K562 (cell line): ENCODE data around the gene SLAMF6. TPM values are rescaled to one million over a fixed set of nuclear protein-coding genes. Genes with fewer than 3 reads are reported as not detected.

Source experiments
- ATAC-seq: fragments of 200-7000 bp; cut with Tn5 transposase; 3 replicates; pipeline ENCODE4 v1.9.1; 2020; ENCODE audit warnings: moderate library complexity
- BruUV-seq: library from RNA; stranded (reverse); fragments of 400-500 nt; replicated peaks from 2 replicates; lab custom pipeline; 2021; lab: Mats Ljungman, UMichigan
- CTCF ChIA-PET: fragments of 300-600 bp; formaldehyde crosslinking; extraction: SDS; loops from one replicate; lab custom pipeline; 2021; ENCODE audit warnings: low intra/inter-chr PET ratio; lab: Yijun Ruan, JAX
- POLR2A ChIA-PET: fragments of 300-600, 350-650 bp; sonication (Branson Sonifier 250); formaldehyde crosslinking; extraction: SDS; loops from one replicate; lab custom pipeline; 2021; ENCODE audit warnings: antibody characterized with exemption, inconsistent platforms; lab: Yijun Ruan, JAX
- DNase-seq, 4 experiments: peaks; one replicate each; pipeline versions ENCODE4 v3.0.0 to v3.0.0-alpha.2; 2011 to 2018; ENCODE audit warnings: low spot score in 3 of 4, mixed read lengths in 3 of 4; ENCODE audit errors: extremely low read depth in 1 of 4
- FAIRE-seq: peaks from 2 replicates; lab custom pipeline; 2011; peaks lifted over from hg19 to GRCh38; lab: Jason Lieb, UNC
- H2AFZ ChIP-seq: 2 replicates; pipeline ENCODE4 v1.6.0; 2011; ENCODE audit warnings: low read depth, low read length, control low read depth, inconsistent platforms
- H3K27ac ChIP-seq: fragments of 200-600 bp; 3 replicates; pipeline ENCODE4 v1.8.0; 2011; ENCODE audit warnings: low read depth, mild to moderate bottlenecking, control low read depth, inconsistent platforms, low read length, moderate library complexity, mixed read lengths; ENCODE audit errors: extremely low read depth
- H3K27me3 ChIP-seq, 2 experiments: fragments of 300-600 bp in 1 of 2; 2 replicates in 1 of 2; 3 replicates in 1 of 2; pipeline versions ENCODE4 v1.6.0 to v1.8.0; 2011; ENCODE audit warnings: inconsistent platforms in 2 of 2, low read length in 2 of 2, mild to moderate bottlenecking in 1 of 2, mixed read lengths in 1 of 2, moderate library complexity in 1 of 2; ENCODE audit not compliant: control insufficient read depth in 2 of 2, insufficient read depth in 2 of 2
- H3K36me3 ChIP-seq: fragments of 300-600 bp; 3 replicates; pipeline ENCODE4 v1.8.0; 2011; ENCODE audit warnings: mild to moderate bottlenecking, low read length, inconsistent platforms; ENCODE audit not compliant: control insufficient read depth, insufficient read depth
- H3K4me1 ChIP-seq, 2 experiments: fragments of 200-600 bp in 1 of 2; replicated peaks in 1 of 2; 2 replicates in 1 of 2; 3 replicates in 1 of 2; pipeline versions ENCODE4 v1.5.1 to v1.8.0; 2011; ENCODE audit warnings: inconsistent platforms in 2 of 2, low read length in 2 of 2, mild to moderate bottlenecking in 1 of 2, mixed read lengths in 1 of 2, moderate library complexity in 1 of 2; ENCODE audit not compliant: control insufficient read depth in 2 of 2, insufficient read depth in 2 of 2
- H3K4me2 ChIP-seq: 2 replicates; pipeline ENCODE4 v1.6.1; 2011; ENCODE audit warnings: low read length, control low read depth, inconsistent platforms, mixed read lengths; ENCODE audit not compliant: insufficient read depth
- H3K4me3 ChIP-seq: fragments of 200-600 bp; sonication (generic), shearing (Covaris generic); 2 replicates; pipeline ENCODE4 v1.5.1; 2016; ENCODE audit warnings: control low read depth, inconsistent platforms
- H3K79me2 ChIP-seq: fragments of 200-600 bp; 3 replicates; pipeline ENCODE4 v1.8.0; 2011; ENCODE audit warnings: low read length, inconsistent platforms; ENCODE audit not compliant: control insufficient read depth, insufficient read depth
- H3K9ac ChIP-seq, 2 experiments: 2 replicates each; pipeline versions ENCODE4 v1.6.0 to v1.6.1; 2011; ENCODE audit warnings: low read depth in 2 of 2, low read length in 2 of 2, control low read depth in 1 of 2, inconsistent platforms in 1 of 2, mild to moderate bottlenecking in 1 of 2, mixed read lengths in 1 of 2; ENCODE audit not compliant: insufficient read depth in 1 of 2
- H3K9me1 ChIP-seq: one replicate; pipeline ENCODE4 v1.6.0; 2011; ENCODE audit warnings: inconsistent platforms, mild to moderate bottlenecking, low read length, moderate library complexity; ENCODE audit not compliant: control insufficient read depth, insufficient read depth
- H3K9me3 ChIP-seq: replicated peaks from 2 replicates; pipeline ENCODE4 v1.5.1; 2011; ENCODE audit warnings: low read depth, low read length, inconsistent platforms; ENCODE audit not compliant: control insufficient read depth, insufficient read depth
- H4K20me1 ChIP-seq: replicated peaks from 2 replicates; pipeline ENCODE4 v1.6.1; 2011; ENCODE audit warnings: low read length, inconsistent platforms, mixed read lengths; ENCODE audit not compliant: control insufficient read depth, insufficient read depth
- CTBP1 ChIP-seq: fragments of 450-650 bp; IDR thresholded peaks from 2 replicates; pipeline ENCODE4 v1.6.1; 2016; ENCODE audit warnings: borderline replicate concordance
- CTCFL ChIP-seq: IDR thresholded peaks from 2 replicates; pipeline ENCODE4 v1.6.1; 2011; ENCODE audit warnings: borderline replicate concordance, low read depth, mild to moderate bottlenecking, moderate library complexity, low read length; ENCODE audit not compliant: insufficient read depth, poor library complexity, severe bottlenecking
- KLF6 ChIP-seq: fragments of 250-450 bp; sonication (Bioruptor Pico); IDR thresholded peaks from 2 replicates; pipeline ENCODE4 v1.4.0; 2020; ENCODE audit warnings: mild to moderate bottlenecking, moderate library complexity, borderline replicate concordance
- LEF1 ChIP-seq: fragments of 450-650 bp; IDR thresholded peaks from 2 replicates; pipeline ENCODE4 v1.6.1; 2016; ENCODE audit warnings: mild to moderate bottlenecking
- NEUROD1 ChIP-seq: fragments of 150-350 bp; IDR thresholded peaks from 2 replicates; pipeline ENCODE4 v1.6.1; 2014; ENCODE audit warnings: borderline replicate concordance, low read length, low read depth; ENCODE audit not compliant: partially characterized antibody
- RCOR1 ChIP-seq, 2 experiments: IDR thresholded peaks; 2 replicates each; pipeline ENCODE4 v1.6.1; 2012; ENCODE audit warnings: low read depth in 2 of 2, low read length in 2 of 2, borderline replicate concordance in 1 of 2, improper control_type of control experiment in 1 of 2
- RNF2 ChIP-seq: sonication (generic); IDR thresholded peaks from 2 replicates; pipeline ENCODE4 v1.6.1; 2016
- SMAD4 ChIP-seq: fragments of 250-450 bp; sonication (Bioruptor Pico); conservative IDR thresholded peaks from 2 replicates; pipeline ENCODE4 v1.8.0; 2021; ENCODE audit warnings: inconsistent platforms, mild to moderate bottlenecking, moderate library complexity
- ZNF134 ChIP-seq: fragments of 250-450 bp; sonication (Bioruptor Pico); conservative IDR thresholded peaks from 2 replicates; pipeline ENCODE4 v1.4.0; 2020
- ZNF212 ChIP-seq: fragments of 450-650 bp; formaldehyde crosslinking; IDR thresholded peaks from 2 replicates; pipeline ENCODE4 v1.4.0; 2020; ENCODE audit warnings: mild to moderate bottlenecking
- ZNF511 ChIP-seq: sonication (generic); formaldehyde crosslinking; IDR thresholded peaks from 2 replicates; pipeline ENCODE4 v1.8.0; 2022; ENCODE audit warnings: mild to moderate bottlenecking, missing genetic modification reagents
- WGBS: fragments of 100-300 bp; shearing (Covaris generic); methylation state at CpG from one replicate; pipeline ENCODE4 v1.1.6; 2016; ENCODE audit warnings: low coverage, mixed read lengths; ENCODE audit not compliant: insufficient coverage; ENCODE audit errors: missing lambda C conversion rate; 5-methylcytosine and 5-hydroxymethylcytosine counted together
- in situ Hi-C: fragments of 300-500 bp; cut with MboI; formaldehyde crosslinking; loops from 4 replicates; pipeline ENCODE4 v1.15.0; 2018; ENCODE audit warnings: inconsistent platforms, mixed read lengths
- intact Hi-C: fragments of 100-400 bp; cut with micrococcal nuclease; formaldehyde crosslinking; loops from 2 replicates; pipeline ENCODE4 v1.14.2; 2022
- polyA plus RNA-seq, 8 experiments: library from polyadenylated mRNA; depleted of rRNA in 4 of 8; stranded (reverse) in 5 of 8; unstranded in 3 of 8; fragments of >200 nt; fragmentation: Nextera tagmentation in 2 of 8; fragmentation: Illumina TruSeq in 1 of 8; extraction: Ambion mirVana in 2 of 8; extraction: Trizol in 1 of 8; gene quantifications; 2 replicates each; pipeline versions ENCODE4 v1.2.1 to v1.2.3, GENCODE V29; 2011 to 2014; ENCODE audit warnings: inconsistent platforms in 1 of 8, missing spikeins in 1 of 8
- total RNA-seq, 7 experiments: library from RNA; depleted of rRNA in 6 of 7; stranded (reverse); fragments of >200 nt in 6 of 7; fragmentation: Illumina TruSeq in 2 of 7; extraction: Trizol in 2 of 7; gene quantifications; 2 replicates each; pipeline versions ENCODE4 v1.2.1 to v1.2.3, GENCODE V29; 2011 to 2021; ENCODE audit warnings: low replicate concordance in 1 of 7
- TF ChIP-seq, protein P1 (sequence below): sonication (generic); formaldehyde crosslinking; IDR thresholded peaks from 2 replicates; pipeline ENCODE4 v1.8.1; 2022; ENCODE audit warnings: missing genetic modification reagents

The SLAMF6 gene
- total and polyA plus RNA-seq, 9 of the 15 experiments (the other 6 are each of a cell fraction or from before 2014, with no cell fraction given) = 0.56 to 4.8 (median 1.1) TPM

- ATAC-seq (no peak), FAIRE-seq (no peak), DNase-seq (no peak)
- Histone ChIP-seq H3K9me1 (no peaks in the 10 kb centered on the region), H3K9me3 (peaks cover 4% of the 10 kb centered on the region; the same call in 1 of the 2 replicates), H3K27me3 (no peaks in the 10 kb centered on the region), H3K4me3 (no peak overlapping the region), H3K9ac (no peak overlapping the region), H3K4me2 (no peak overlapping the region), H3K36me3 (no peaks in the 10 kb centered on the region), H3K27ac (no peak overlapping the region), H3K4me1 (0 out of 5 replicates have a peak, but pooled peaks cover 0 to 4% of the 10 kb centered on the region in 2 experiments), H3K79me2 (no peaks in the 10 kb centered on the region), H4K20me1 (no peaks in the 10 kb centered on the region), H2AFZ (no peak overlapping the region)
- ChIA-PET CTCF (no interaction called here), POLR2A (interaction anchor here (0.9 kb wide), 1 partner anchor 10 kb away, joined by 3 read pairs; no protein-coding TSS in a partner anchor)
- TF ChIP-seq NEUROD1 = no peak
- TF ChIP-seq RCOR1 (IDR thresholded peaks at IDR 0.05; ENCODE audit: borderline replicate concordance in 1 of 2, low read depth in 2 of 2, low read length in 2 of 2) = 0 out of 4 replicates have a peak, but pooled peaks of 1 of the 2 experiments have one; percentile 3
- TF ChIP-seq ZNF134 = no peak
- TF ChIP-seq LEF1 = no peak
- TF ChIP-seq CTBP1 = peak; percentile 55; the same call in 1 of the 2 replicates
- TF ChIP-seq KLF6 (CRISPR knock-in tag) = no peak
- TF ChIP-seq, protein P1, sequence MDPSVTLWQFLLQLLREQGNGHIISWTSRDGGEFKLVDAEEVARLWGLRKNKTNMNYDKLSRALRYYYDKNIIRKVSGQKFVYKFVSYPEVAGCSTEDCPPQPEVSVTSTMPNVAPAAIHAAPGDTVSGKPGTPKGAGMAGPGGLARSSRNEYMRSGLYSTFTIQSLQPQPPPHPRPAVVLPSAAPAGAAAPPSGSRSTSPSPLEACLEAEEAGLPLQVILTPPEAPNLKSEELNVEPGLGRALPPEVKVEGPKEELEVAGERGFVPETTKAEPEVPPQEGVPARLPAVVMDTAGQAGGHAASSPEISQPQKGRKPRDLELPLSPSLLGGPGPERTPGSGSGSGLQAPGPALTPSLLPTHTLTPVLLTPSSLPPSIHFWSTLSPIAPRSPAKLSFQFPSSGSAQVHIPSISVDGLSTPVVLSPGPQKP (CRISPR knock-in tag) = no peak
- TF ChIP-seq SMAD4 = no peak
- TF ChIP-seq CTCFL = no peak
- TF ChIP-seq ZNF212 (CRISPR knock-in tag) = no peak
- TF ChIP-seq ZNF511 (CRISPR knock-in tag) = no peak
- no peak for TF ChIP-seq RNF2
- WGBS = 14% methylated on average over 2 of the region's 2 CpGs
- intact Hi-C loops = no loop called here
- BruUV-seq = no TSS peak
- in situ Hi-C loops = no loop called here
Observed at GRCh38 chr1:160492617-160493016, 30.4 kb downstream of the SLAMF6 start.
